ENCODE results near the gene AK8. TPM values are rescaled to one million over a fixed set of nuclear protein-coding genes. Genes with fewer than 3 reads are reported as not detected.

Gene AK8
- total RNA-seq, 6 experiments from 2014 or later: 0.12 TPM; not detected in 4

- no peaks in the 10 kb centered on the region for H3K36me3 ChIP-seq
- DNase-seq (no peak), ATAC-seq (no peak)
- WGBS (ENCODE audit: insufficient coverage, low coverage, low lambda C conversion rate, missing lambda C conversion rate): 100% methylated on average over 1 of the region's 3 CpGs
- H3K27ac ChIP-seq: no peak overlapping the region
- intact Hi-C loops (cut with DNase I): no loop called here
- no peak overlapping the region for H3K4me3 ChIP-seq
- TF ChIP-seq CTCF (IDR thresholded peaks at IDR 0.05): no peak
- TF ChIP-seq POLR2A (IDR thresholded peaks at IDR 0.05): no peak
- H3K4me1 ChIP-seq: no peaks in the 10 kb centered on the region
- H3K9me3 ChIP-seq: no peaks in the 10 kb centered on the region
- no peaks in the 10 kb centered on the region for H3K27me3 ChIP-seq
These were observed 1.2 kb downstream of the AK8 start for GRCh38 chr9:132876849-132877248.

GRCh38 chr9:132875159-132875558 lies 2.9 kb downstream of the AK8 start:
- ATAC-seq (no peak), DNase-seq (no peak)
- H3K36me3 ChIP-seq: no peaks in the 10 kb centered on the region
- no peaks in the 10 kb centered on the region for H3K9me3 ChIP-seq
- WGBS (ENCODE audit: insufficient coverage, low coverage, low lambda C conversion rate, missing lambda C conversion rate): no CpG with 5 or more reads among the region's 5 CpGs
- no peaks in the 10 kb centered on the region for H3K4me1 ChIP-seq
- TF ChIP-seq POLR2A (IDR thresholded peaks at IDR 0.05): no peak
- TF ChIP-seq CTCF (IDR thresholded peaks at IDR 0.05): no peak
- H3K4me3 ChIP-seq: no peak overlapping the region
- intact Hi-C loops (cut with DNase I): no loop called here
- no peaks in the 10 kb centered on the region for H3K27me3 ChIP-seq
- no peak overlapping the region for H3K27ac ChIP-seq

DNA sequence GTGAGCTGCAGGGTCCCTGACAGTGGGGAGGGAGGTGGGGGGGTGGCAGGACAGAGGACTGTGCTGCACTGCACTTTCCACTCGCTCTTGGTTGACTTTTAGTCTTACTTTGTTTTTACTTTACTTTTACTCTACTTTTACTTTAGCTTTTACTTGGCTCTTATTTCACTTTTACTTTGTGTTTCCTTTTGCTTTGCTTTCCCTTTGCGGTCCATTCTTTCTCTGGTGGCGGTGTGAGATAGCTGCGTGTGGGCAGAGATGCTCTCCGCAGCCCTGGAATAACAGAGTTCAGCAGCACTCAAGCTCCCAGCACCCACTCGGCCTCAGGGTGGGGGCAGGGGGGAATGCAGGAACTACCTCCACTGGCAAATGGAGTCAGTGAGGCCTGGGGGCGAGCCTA lies 4.7 kb downstream of the AK8 start:
- WGBS (ENCODE audit: insufficient coverage, low coverage, low lambda C conversion rate, missing lambda C conversion rate): 42% methylated on average over 4 of the region's 7 CpGs
- Histone ChIP-seq H3K4me1 (no peaks in the 10 kb centered on the region), H3K27ac (no peak overlapping the region), H3K4me3 (no peak overlapping the region), H3K9me3 (no peaks in the 10 kb centered on the region), H3K27me3 (no peaks in the 10 kb centered on the region), H3K36me3 (no peaks in the 10 kb centered on the region)
- ATAC-seq (no peak), DNase-seq (no peak)
- intact Hi-C loops (cut with DNase I): no loop called here
- TF ChIP-seq CTCF (IDR thresholded peaks at IDR 0.05): no peak
- no peak for TF ChIP-seq POLR2A (IDR thresholded peaks at IDR 0.05)

DNA sequence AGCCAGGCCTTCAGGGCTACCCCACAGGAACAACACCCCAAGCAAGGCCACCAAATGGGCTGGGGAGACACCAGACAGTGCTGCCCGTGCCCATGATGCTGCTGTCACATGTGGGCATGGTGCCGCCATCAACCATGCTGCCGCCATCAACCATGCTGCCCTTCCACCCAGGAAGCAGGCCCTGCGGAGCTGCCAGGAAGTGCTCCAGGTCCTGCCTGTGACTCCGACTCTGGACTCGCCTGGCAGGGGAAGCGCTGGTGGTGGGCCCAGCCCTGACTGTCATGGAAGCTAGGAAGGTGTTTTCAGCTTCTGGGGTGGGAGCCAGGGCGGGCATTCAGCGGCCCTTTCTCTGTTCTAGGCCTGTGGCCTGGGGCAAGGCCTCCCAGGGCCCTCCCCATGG lies 8.8 kb downstream of the AK8 start:
- DNase-seq: no peak
- 92% methylated on average over 5 of the region's 9 CpGs for WGBS (ENCODE audit: insufficient coverage, low coverage, low lambda C conversion rate, missing lambda C conversion rate)

More for the DNA sequence above, 8.8 kb downstream of the AK8 start:
- Histone ChIP-seq H3K9me3 (no peaks in the 10 kb centered on the region), H3K36me3 (no peaks in the 10 kb centered on the region), H3K4me3 (no peak overlapping the region), H3K27me3 (no peaks in the 10 kb centered on the region), H3K4me1 (no peaks in the 10 kb centered on the region), H3K27ac (no peak overlapping the region)
- no peak for TF ChIP-seq CTCF (IDR thresholded peaks at IDR 0.05)
- no peak for TF ChIP-seq POLR2A (IDR thresholded peaks at IDR 0.05)
- intact Hi-C loops (cut with DNase I): no loop called here
- ATAC-seq: no peak

All from right lobe of liver (tissue), 6 donors.